ENCODE measurements around the gene PTCD2.
A peak's percentile ranks its signal among the peaks of the same experiment; 100 is the strongest.

Gene PTCD2

GRCh38 chr5:72392326-72392733, 72.2 kb downstream of the PTCD2 start:
- Histone ChIP-seq H3K4me2 (ENCODE audit: low read length) (no peak overlapping the region), H3K9ac (ENCODE audit: low read length) (no peak overlapping the region), H3K9me3 (ENCODE audit: low read length) (no peaks in the 10 kb centered on the region), H2AFZ (ENCODE audit: low read length) (no peak overlapping the region), H4K20me1 (ENCODE audit: insufficient read depth, low read length) (no peaks in the 10 kb centered on the region), H3K4me3 (ENCODE audit: low read depth, low read length, poor library complexity, severe bottlenecking) (no peak overlapping the region), H3K79me2 (ENCODE audit: insufficient read depth, low read length) (no peaks in the 10 kb centered on the region), H3K27me3 (ENCODE audit: insufficient read depth, low read length) (no peaks in the 10 kb centered on the region; the same call in 1 of the 2 replicates), H3K9me2 (ENCODE audit: low read depth, low read length) (no peaks in the 10 kb centered on the region), H3K27ac (ENCODE audit: low read depth, low read length, poor library complexity, severe bottlenecking) (no peak overlapping the region), H3F3A (ENCODE audit: insufficient read depth, low read length) (no peaks in the 10 kb centered on the region), H3K4me1 (ENCODE audit: insufficient read depth, low read length, severe bottlenecking) (no peaks in the 10 kb centered on the region), H3K36me3 (ENCODE audit: insufficient read depth, low read length) (no peaks in the 10 kb centered on the region)
- no peak for TF ChIP-seq CTCF (IDR thresholded peaks at IDR 0.05; ENCODE audit: low read length)
- TF ChIP-seq EZH2 (IDR thresholded peaks at IDR 0.05; ENCODE audit: borderline replicate concordance, low read length) = no peak

- no peaks in the 10 kb centered on the region for H3K36me3 ChIP-seq (ENCODE audit: insufficient read depth, low read length)
- H3K4me3 ChIP-seq (ENCODE audit: low read depth, low read length, poor library complexity, severe bottlenecking) = no peak overlapping the region
- H2AFZ ChIP-seq (ENCODE audit: low read length) = no peak overlapping the region
- H3K9me2 ChIP-seq (ENCODE audit: low read depth, low read length) = no peaks in the 10 kb centered on the region
- no peak overlapping the region for H3K27ac ChIP-seq (ENCODE audit: low read depth, low read length, poor library complexity, severe bottlenecking)
- H3K9ac ChIP-seq (ENCODE audit: low read length) = no peak overlapping the region
- no peaks in the 10 kb centered on the region for H3K4me1 ChIP-seq (ENCODE audit: insufficient read depth, low read length, severe bottlenecking)
- H4K20me1 ChIP-seq (ENCODE audit: insufficient read depth, low read length) = no peaks in the 10 kb centered on the region
- no peaks in the 10 kb centered on the region for H3F3A ChIP-seq (ENCODE audit: insufficient read depth, low read length)
- H3K79me2 ChIP-seq (ENCODE audit: insufficient read depth, low read length) = no peaks in the 10 kb centered on the region
- no peaks in the 10 kb centered on the region; the same call in 1 of the 2 replicates for H3K27me3 ChIP-seq (ENCODE audit: insufficient read depth, low read length)
- TF ChIP-seq EZH2 (IDR thresholded peaks at IDR 0.05; ENCODE audit: borderline replicate concordance, low read length) (no peak), CTCF (IDR thresholded peaks at IDR 0.05; ENCODE audit: low read length) (no peak)
- H3K9me3 ChIP-seq (ENCODE audit: low read length) = no peaks in the 10 kb centered on the region
- no peak overlapping the region for H3K4me2 ChIP-seq (ENCODE audit: low read length)
These were observed 72.9 kb downstream of the PTCD2 start for GRCh38 chr5:72393052-72393451.

GRCh38 chr5:72394688-72395087, 74.5 kb downstream of the PTCD2 start:
- no peak overlapping the region for H2AFZ ChIP-seq (ENCODE audit: low read length)

More at GRCh38 chr5:72394688-72395087, 74.5 kb downstream of the PTCD2 start:
- Histone ChIP-seq H3K9me2 (ENCODE audit: low read depth, low read length) (no peaks in the 10 kb centered on the region), H3K79me2 (ENCODE audit: insufficient read depth, low read length) (no peaks in the 10 kb centered on the region), H3K27me3 (ENCODE audit: insufficient read depth, low read length) (no peaks in the 10 kb centered on the region; the same call in 1 of the 2 replicates), H3F3A (ENCODE audit: insufficient read depth, low read length) (no peaks in the 10 kb centered on the region), H3K9ac (ENCODE audit: low read length) (no peak overlapping the region), H3K36me3 (ENCODE audit: insufficient read depth, low read length) (no peaks in the 10 kb centered on the region), H4K20me1 (ENCODE audit: insufficient read depth, low read length) (no peaks in the 10 kb centered on the region), H3K4me2 (ENCODE audit: low read length) (no peak overlapping the region), H3K4me3 (ENCODE audit: low read depth, low read length, poor library complexity, severe bottlenecking) (no peak overlapping the region), H3K9me3 (ENCODE audit: low read length) (no peaks in the 10 kb centered on the region), H3K27ac (ENCODE audit: low read depth, low read length, poor library complexity, severe bottlenecking) (no peak overlapping the region), H3K4me1 (ENCODE audit: insufficient read depth, low read length, severe bottlenecking) (no peaks in the 10 kb centered on the region)
- TF ChIP-seq CTCF (IDR thresholded peaks at IDR 0.05; ENCODE audit: low read length) = peak; percentile 56
- no peak for TF ChIP-seq EZH2 (IDR thresholded peaks at IDR 0.05; ENCODE audit: borderline replicate concordance, low read length)

All from OCI-LY1 (cell line).